Measurements from ENCODE around the gene POFUT1.

POFUT1 gene

GRCh38 chr20:32215729-32216128, 8.0 kb downstream of the POFUT1 start:
- Histone ChIP-seq H3K36me3 (ENCODE audit: insufficient read depth, low read length) (peaks cover 61% of the 10 kb centered on the region), H3K27me3 (ENCODE audit: control insufficient read depth, insufficient read depth, low read length) (no peaks in the 10 kb centered on the region), H3K9me3 (replicated peaks; ENCODE audit: low read length) (no peaks in the 10 kb centered on the region), H3K4me2 (ENCODE audit: low read length) (no peak overlapping the region), H3K9ac (ENCODE audit: low read depth, low read length) (no peak overlapping the region), H3K4me3 (ENCODE audit: low read length) (no peak overlapping the region), H3K4me1 (ENCODE audit: control insufficient read depth, insufficient read depth, low read length) (no peaks in the 10 kb centered on the region)

GRCh38 chr20:32216179-32217142, 8.8 kb downstream of the POFUT1 start:
- Histone ChIP-seq H3K9me3 (replicated peaks; ENCODE audit: low read length) (no peaks in the 10 kb centered on the region), H3K27me3 (ENCODE audit: control insufficient read depth, insufficient read depth, low read length) (no peaks in the 10 kb centered on the region), H3K4me3 (ENCODE audit: low read length) (no peak overlapping the region), H3K4me2 (ENCODE audit: low read length) (no peak overlapping the region), H3K36me3 (ENCODE audit: insufficient read depth, low read length) (peaks cover 62% of the 10 kb centered on the region), H3K4me1 (ENCODE audit: control insufficient read depth, insufficient read depth, low read length) (no peaks in the 10 kb centered on the region), H3K9ac (ENCODE audit: low read depth, low read length) (no peak overlapping the region)

DNA sequence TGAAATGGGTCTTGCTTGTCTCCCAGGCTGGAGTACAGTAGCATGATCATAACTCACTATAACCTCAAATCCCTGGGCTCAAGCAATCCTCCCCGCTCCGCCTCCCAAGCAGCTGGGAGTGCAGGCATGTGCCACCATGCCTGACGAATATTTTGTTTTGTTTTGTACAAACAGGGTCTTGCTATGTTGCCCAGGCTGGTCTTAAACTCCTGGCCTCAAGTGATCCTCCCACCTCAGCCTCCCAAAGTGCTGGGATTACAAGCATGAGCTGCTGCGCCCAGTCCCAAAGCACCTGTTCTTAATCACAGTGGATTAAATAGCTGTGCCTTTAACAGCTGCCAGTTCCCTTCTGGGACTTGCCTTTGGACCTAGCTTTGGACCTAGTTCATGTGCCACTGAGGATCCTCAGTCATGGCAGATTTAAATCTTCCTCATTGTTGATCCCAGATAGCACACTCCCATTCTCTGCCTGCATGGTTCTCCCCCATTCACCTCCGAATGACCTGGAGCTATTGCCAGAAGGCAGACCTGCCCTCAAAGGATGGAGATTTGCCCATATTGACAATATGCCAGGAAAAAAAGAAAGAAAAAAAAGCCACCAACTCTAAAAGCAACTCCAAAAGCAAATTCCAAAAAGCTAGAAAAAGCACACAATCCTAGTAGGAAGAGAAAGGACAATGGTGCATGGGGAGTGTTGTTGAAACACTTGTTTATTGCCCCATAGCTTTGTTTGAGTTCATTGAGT, 10.6 kb downstream of the POFUT1 start:
- no peaks in the 10 kb centered on the region for H3K4me1 ChIP-seq (ENCODE audit: control insufficient read depth, insufficient read depth, low read length)
- H3K9me3 ChIP-seq (replicated peaks; ENCODE audit: low read length), result no peaks in the 10 kb centered on the region
- peaks cover 64% of the 10 kb centered on the region for H3K36me3 ChIP-seq (ENCODE audit: insufficient read depth, low read length)
- no peak overlapping the region for H3K4me2 ChIP-seq (ENCODE audit: low read length)
- no peak overlapping the region for H3K9ac ChIP-seq (ENCODE audit: low read depth, low read length)
- no peak overlapping the region for H3K4me3 ChIP-seq (ENCODE audit: low read length)
- H3K27me3 ChIP-seq (ENCODE audit: control insufficient read depth, insufficient read depth, low read length), result no peaks in the 10 kb centered on the region

- H3K4me3 ChIP-seq (ENCODE audit: low read length), result no peak overlapping the region
- H3K27me3 ChIP-seq (ENCODE audit: control insufficient read depth, insufficient read depth, low read length), result no peaks in the 10 kb centered on the region
- H3K4me2 ChIP-seq (ENCODE audit: low read length), result no peak overlapping the region
- no peak overlapping the region for H3K9ac ChIP-seq (ENCODE audit: low read depth, low read length)
- H3K4me1 ChIP-seq (ENCODE audit: control insufficient read depth, insufficient read depth, low read length), result no peaks in the 10 kb centered on the region
- H3K9me3 ChIP-seq (replicated peaks; ENCODE audit: low read length), result no peaks in the 10 kb centered on the region
- peaks cover 50% of the 10 kb centered on the region for H3K36me3 ChIP-seq (ENCODE audit: insufficient read depth, low read length)
Observed at GRCh38 chr20:32224463-32224862, 16.8 kb downstream of the POFUT1 start.

GRCh38 chr20:32226391-32226790, 18.7 kb downstream of the POFUT1 start:
- Histone ChIP-seq H3K9me3 (replicated peaks; ENCODE audit: low read length) (no peaks in the 10 kb centered on the region), H3K9ac (ENCODE audit: low read depth, low read length) (no peak overlapping the region), H3K27me3 (ENCODE audit: control insufficient read depth, insufficient read depth, low read length) (no peaks in the 10 kb centered on the region), H3K4me2 (ENCODE audit: low read length) (no peak overlapping the region), H3K4me3 (ENCODE audit: low read length) (no peak overlapping the region), H3K4me1 (ENCODE audit: control insufficient read depth, insufficient read depth, low read length) (no peaks in the 10 kb centered on the region), H3K36me3 (ENCODE audit: insufficient read depth, low read length) (peaks cover 51% of the 10 kb centered on the region)

- no peak overlapping the region for H3K4me2 ChIP-seq (ENCODE audit: low read length)
- H3K9ac ChIP-seq (ENCODE audit: low read depth, low read length), result no peak overlapping the region
- no peaks in the 10 kb centered on the region for H3K4me1 ChIP-seq (ENCODE audit: control insufficient read depth, insufficient read depth, low read length)
- no peak overlapping the region for H3K4me3 ChIP-seq (ENCODE audit: low read length)
- no peaks in the 10 kb centered on the region for H3K27me3 ChIP-seq (ENCODE audit: control insufficient read depth, insufficient read depth, low read length)
- H3K9me3 ChIP-seq (replicated peaks; ENCODE audit: low read length), result no peaks in the 10 kb centered on the region
- peaks cover 55% of the 10 kb centered on the region for H3K36me3 ChIP-seq (ENCODE audit: insufficient read depth, low read length)
Observed at GRCh38 chr20:32227306-32227705, 19.6 kb downstream of the POFUT1 start.

GRCh38 chr20:32227744-32228688, 20.3 kb downstream of the POFUT1 start:
- Histone ChIP-seq H3K4me3 (ENCODE audit: low read length) (no peak overlapping the region), H3K9ac (ENCODE audit: low read depth, low read length) (no peak overlapping the region), H3K9me3 (replicated peaks; ENCODE audit: low read length) (no peaks in the 10 kb centered on the region), H3K4me1 (ENCODE audit: control insufficient read depth, insufficient read depth, low read length) (no peaks in the 10 kb centered on the region), H3K27me3 (ENCODE audit: control insufficient read depth, insufficient read depth, low read length) (no peaks in the 10 kb centered on the region), H3K36me3 (ENCODE audit: insufficient read depth, low read length) (peaks cover 55% of the 10 kb centered on the region), H3K4me2 (ENCODE audit: low read length) (no peak overlapping the region)

DNA sequence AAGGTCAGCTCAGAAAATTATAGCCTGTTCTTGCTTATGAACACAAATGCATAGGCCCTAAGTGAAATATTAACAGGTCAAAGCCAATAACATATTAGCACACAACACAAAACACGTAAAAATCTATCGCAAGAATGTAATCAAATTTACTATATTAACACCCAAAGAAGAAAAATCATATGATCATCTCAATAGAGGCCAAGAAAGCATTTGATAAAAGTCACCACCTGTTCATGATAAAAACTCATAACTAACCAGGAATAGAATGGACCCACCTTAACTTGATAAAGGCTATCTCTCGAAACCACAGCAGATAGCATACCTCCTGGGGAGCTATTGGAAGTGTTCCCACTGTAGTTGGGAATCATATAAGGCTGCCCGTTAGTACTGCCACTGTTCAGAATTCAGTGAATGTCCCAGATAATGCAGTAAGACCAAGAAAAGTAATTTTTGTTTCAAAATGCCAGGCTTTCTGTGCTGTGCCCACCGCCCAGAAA, 21.6 kb downstream of the POFUT1 start:
- Histone ChIP-seq H3K36me3 (ENCODE audit: insufficient read depth, low read length) (peaks cover 54% of the 10 kb centered on the region), H3K27me3 (ENCODE audit: control insufficient read depth, insufficient read depth, low read length) (no peaks in the 10 kb centered on the region), H3K4me2 (ENCODE audit: low read length) (no peak overlapping the region), H3K4me3 (ENCODE audit: low read length) (no peak overlapping the region), H3K9me3 (replicated peaks; ENCODE audit: low read length) (no peaks in the 10 kb centered on the region), H3K4me1 (ENCODE audit: control insufficient read depth, insufficient read depth, low read length) (no peaks in the 10 kb centered on the region), H3K9ac (ENCODE audit: low read depth, low read length) (no peak overlapping the region)

GRCh38 chr20:32230707-32231106, 23.0 kb downstream of the POFUT1 start:
- H3K27me3 ChIP-seq (ENCODE audit: control insufficient read depth, insufficient read depth, low read length), result no peaks in the 10 kb centered on the region
- H3K36me3 ChIP-seq (ENCODE audit: insufficient read depth, low read length), result peaks cover 68% of the 10 kb centered on the region
- H3K4me3 ChIP-seq (ENCODE audit: low read length), result no peak overlapping the region
- no peaks in the 10 kb centered on the region for H3K4me1 ChIP-seq (ENCODE audit: control insufficient read depth, insufficient read depth, low read length)
- no peaks in the 10 kb centered on the region for H3K9me3 ChIP-seq (replicated peaks; ENCODE audit: low read length)
- H3K9ac ChIP-seq (ENCODE audit: low read depth, low read length), result no peak overlapping the region
- no peak overlapping the region for H3K4me2 ChIP-seq (ENCODE audit: low read length)

- Histone ChIP-seq H3K4me2 (ENCODE audit: low read length) (no peak overlapping the region), H3K9me3 (replicated peaks; ENCODE audit: low read length) (no peaks in the 10 kb centered on the region), H3K4me3 (ENCODE audit: low read length) (no peak overlapping the region), H3K4me1 (ENCODE audit: control insufficient read depth, insufficient read depth, low read length) (no peaks in the 10 kb centered on the region), H3K27me3 (ENCODE audit: control insufficient read depth, insufficient read depth, low read length) (no peaks in the 10 kb centered on the region), H3K9ac (ENCODE audit: low read depth, low read length) (no peak overlapping the region), H3K36me3 (ENCODE audit: insufficient read depth, low read length) (peaks cover 73% of the 10 kb centered on the region)
Observed at GRCh38 chr20:32231245-32231644, 23.6 kb downstream of the POFUT1 start.

- no peaks in the 10 kb centered on the region for H3K4me1 ChIP-seq (ENCODE audit: control insufficient read depth, insufficient read depth, low read length)
- H3K9ac ChIP-seq (ENCODE audit: low read depth, low read length), result no peak overlapping the region
- no peaks in the 10 kb centered on the region for H3K27me3 ChIP-seq (ENCODE audit: control insufficient read depth, insufficient read depth, low read length)
- H3K4me2 ChIP-seq (ENCODE audit: low read length), result no peak overlapping the region
- H3K36me3 ChIP-seq (ENCODE audit: insufficient read depth, low read length), result peaks cover 70% of the 10 kb centered on the region
- no peaks in the 10 kb centered on the region for H3K9me3 ChIP-seq (replicated peaks; ENCODE audit: low read length)
- no peak overlapping the region for H3K4me3 ChIP-seq (ENCODE audit: low read length)
Observed at GRCh38 chr20:32231847-32232246, 24.2 kb downstream of the POFUT1 start.

Data from skeletal muscle satellite cell (primary cell).